Measurements from ENCODE around the gene ADAMTS20. TPM values are rescaled to one million over a fixed set of nuclear protein-coding genes. Genes with fewer than 3 reads are reported as not detected.

ADAMTS20 gene, protein sequence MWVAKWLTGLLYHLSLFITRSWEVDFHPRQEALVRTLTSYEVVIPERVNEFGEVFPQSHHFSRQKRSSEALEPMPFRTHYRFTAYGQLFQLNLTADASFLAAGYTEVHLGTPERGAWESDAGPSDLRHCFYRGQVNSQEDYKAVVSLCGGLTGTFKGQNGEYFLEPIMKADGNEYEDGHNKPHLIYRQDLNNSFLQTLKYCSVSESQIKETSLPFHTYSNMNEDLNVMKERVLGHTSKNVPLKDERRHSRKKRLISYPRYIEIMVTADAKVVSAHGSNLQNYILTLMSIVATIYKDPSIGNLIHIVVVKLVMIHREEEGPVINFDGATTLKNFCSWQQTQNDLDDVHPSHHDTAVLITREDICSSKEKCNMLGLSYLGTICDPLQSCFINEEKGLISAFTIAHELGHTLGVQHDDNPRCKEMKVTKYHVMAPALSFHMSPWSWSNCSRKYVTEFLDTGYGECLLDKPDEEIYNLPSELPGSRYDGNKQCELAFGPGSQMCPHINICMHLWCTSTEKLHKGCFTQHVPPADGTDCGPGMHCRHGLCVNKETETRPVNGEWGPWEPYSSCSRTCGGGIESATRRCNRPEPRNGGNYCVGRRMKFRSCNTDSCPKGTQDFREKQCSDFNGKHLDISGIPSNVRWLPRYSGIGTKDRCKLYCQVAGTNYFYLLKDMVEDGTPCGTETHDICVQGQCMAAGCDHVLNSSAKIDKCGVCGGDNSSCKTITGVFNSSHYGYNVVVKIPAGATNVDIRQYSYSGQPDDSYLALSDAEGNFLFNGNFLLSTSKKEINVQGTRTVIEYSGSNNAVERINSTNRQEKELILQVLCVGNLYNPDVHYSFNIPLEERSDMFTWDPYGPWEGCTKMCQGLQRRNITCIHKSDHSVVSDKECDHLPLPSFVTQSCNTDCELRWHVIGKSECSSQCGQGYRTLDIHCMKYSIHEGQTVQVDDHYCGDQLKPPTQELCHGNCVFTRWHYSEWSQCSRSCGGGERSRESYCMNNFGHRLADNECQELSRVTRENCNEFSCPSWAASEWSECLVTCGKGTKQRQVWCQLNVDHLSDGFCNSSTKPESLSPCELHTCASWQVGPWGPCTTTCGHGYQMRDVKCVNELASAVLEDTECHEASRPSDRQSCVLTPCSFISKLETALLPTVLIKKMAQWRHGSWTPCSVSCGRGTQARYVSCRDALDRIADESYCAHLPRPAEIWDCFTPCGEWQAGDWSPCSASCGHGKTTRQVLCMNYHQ (N-terminal part only)
- total RNA-seq: under 0.01 and 0.06 TPM in 2 replicates

DNA sequence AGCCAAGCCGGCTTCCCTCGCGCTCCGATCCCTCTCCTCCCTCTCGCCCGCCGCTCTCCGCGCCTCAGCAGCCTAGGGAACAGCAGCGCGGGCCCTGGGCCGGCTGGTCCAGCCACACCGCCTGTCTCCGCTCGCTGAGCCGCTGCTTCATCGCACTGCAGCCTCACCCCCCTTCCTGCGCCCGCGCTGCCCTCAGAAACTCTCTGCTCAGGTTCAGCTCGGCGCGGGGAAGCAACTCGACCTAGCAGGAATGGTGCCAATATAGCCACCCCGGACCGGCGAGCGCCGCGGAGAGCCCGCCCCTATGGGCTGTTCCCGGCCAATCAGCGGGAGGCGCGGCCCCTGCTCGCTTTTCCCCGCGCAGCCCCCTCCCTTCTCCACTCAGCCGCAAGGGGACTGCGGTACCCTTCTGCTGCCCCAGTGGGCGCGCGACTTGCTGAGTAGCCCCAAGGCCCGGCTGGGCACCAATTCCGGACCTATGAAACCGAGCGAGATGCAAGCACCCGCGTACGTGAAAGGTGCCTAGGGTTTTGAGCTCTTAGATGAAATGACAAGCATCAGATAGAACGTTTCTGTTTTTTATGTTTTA lies at the start of gene ADAMTS20:
Gene ADAMTS20 (minus strand): TSS at position 233 of the 589 bp plus-strand sequence. CDS start 282 bp downstream, outside the sequence.
- no peak within 1 kb of the TSS for H3K4me3 ChIP-seq (ENCODE audit: low read depth, low read length)
- TF ChIP-seq, protein P1, sequence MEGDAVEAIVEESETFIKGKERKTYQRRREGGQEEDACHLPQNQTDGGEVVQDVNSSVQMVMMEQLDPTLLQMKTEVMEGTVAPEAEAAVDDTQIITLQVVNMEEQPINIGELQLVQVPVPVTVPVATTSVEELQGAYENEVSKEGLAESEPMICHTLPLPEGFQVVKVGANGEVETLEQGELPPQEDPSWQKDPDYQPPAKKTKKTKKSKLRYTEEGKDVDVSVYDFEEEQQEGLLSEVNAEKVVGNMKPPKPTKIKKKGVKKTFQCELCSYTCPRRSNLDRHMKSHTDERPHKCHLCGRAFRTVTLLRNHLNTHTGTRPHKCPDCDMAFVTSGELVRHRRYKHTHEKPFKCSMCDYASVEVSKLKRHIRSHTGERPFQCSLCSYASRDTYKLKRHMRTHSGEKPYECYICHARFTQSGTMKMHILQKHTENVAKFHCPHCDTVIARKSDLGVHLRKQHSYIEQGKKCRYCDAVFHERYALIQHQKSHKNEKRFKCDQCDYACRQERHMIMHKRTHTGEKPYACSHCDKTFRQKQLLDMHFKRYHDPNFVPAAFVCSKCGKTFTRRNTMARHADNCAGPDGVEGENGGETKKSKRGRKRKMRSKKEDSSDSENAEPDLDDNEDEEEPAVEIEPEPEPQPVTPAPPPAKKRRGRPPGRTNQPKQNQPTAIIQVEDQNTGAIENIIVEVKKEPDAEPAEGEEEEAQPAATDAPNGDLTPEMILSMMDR (conservative IDR thresholded peaks at IDR 0.05; ENCODE audit: low read depth, low read length): no peak
- no peak for DNase-seq (ENCODE audit: low read depth)

DNA sequence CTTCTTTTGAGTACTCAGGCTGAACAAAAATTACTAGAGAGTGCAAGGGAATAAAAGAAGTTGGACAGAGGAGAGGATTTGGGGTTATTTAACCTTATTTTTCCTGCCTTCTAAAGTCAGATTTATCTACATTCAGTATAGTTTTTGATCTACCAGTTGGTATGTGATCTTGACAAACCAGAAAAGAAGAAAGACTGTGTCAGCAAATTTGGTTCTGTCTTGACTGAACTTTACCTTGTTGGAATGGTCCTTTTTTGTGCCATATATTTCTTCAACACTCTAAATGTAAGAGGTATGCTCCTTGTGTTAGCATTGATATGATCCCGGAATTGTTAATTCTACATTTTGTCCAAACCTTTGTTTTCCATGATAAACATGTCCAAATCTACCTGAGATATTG lies 47.7 kb upstream of the ADAMTS20 start:
- TF ChIP-seq, protein P1 (conservative IDR thresholded peaks at IDR 0.05; ENCODE audit: low read depth, low read length): no peak
- DNase-seq (ENCODE audit: low read depth): no peak
- no peak overlapping the region for H3K4me3 ChIP-seq (ENCODE audit: low read depth, low read length)

DNA sequence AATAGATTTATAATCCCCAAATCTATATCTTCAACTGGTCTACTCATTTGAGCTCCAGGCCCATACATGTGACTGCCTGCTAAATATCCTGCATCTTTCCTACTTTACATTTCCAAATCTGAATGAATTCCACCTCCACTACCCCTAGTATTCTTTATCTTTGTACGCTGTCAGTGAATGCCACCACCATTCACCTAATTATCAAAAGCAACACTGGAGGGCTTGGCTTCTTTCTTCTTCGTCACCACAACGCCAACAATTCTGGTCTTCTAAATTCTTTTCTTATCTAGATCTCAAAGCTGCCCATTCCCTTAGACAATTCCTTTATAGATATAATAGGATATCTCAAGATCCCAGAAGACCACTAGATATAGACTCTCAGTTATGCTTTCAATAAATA lies 47.1 kb upstream of the ADAMTS20 start:
- TF ChIP-seq, protein P1 (conservative IDR thresholded peaks at IDR 0.05; ENCODE audit: low read depth, low read length): no peak
- DNase-seq (ENCODE audit: low read depth): no peak
- no peak overlapping the region for H3K4me3 ChIP-seq (ENCODE audit: low read depth, low read length)

DNA sequence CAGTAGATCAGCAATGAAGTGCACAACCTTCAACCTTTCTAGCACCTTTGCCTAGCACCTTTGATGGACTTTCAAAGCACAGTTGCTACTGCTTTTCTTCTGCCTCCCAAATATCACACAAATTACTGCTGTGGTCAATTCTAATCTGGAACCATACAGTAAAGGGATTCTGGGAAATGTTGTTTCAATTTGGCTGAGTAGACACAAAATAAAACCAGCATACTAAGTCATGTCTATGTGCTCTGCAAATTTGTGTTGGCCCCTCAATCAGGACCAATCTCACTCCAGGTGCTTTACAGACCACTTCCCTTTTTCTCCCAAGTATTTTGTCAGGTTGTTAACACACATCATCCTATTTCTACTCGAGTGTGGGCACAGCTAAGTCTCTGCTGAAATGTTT lies 38.3 kb upstream of the ADAMTS20 start:
- no peak for DNase-seq (ENCODE audit: low read depth)
- TF ChIP-seq, protein P1 (conservative IDR thresholded peaks at IDR 0.05; ENCODE audit: low read depth, low read length): no peak
- H3K4me3 ChIP-seq (ENCODE audit: low read depth, low read length): no peak overlapping the region

DNA sequence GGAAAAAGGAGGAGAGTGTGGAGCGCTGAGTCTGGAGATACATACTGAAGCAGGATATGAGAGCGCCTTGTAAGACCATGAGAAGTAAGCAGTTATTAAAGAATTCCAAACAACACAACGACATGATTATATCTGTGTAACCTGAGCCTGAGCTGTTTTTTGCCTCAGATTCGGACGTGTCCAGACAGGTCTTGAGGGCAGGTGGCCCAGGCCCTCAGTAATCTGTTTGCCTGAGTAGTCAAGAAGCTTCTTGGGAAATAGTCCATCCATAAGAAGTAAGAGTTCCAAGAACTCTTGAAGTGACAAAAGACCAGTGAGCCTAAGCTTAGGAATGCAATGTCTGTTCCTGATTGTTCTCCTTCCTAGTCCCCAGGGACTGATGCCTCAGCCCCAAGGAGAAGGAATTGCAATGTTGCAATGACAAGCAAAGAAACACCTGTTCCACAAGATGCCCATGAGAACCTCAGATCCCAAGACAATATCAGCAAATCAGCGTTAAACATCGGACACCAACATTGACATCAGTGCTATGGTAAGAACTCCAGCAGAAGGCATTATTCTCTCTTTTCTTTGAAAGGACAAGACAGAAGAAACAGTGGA lies 34.7 kb upstream of the ADAMTS20 start:
- TF ChIP-seq, protein P1 (conservative IDR thresholded peaks at IDR 0.05; ENCODE audit: low read depth, low read length): no peak
- H3K4me3 ChIP-seq (ENCODE audit: low read depth, low read length): no peak overlapping the region
- DNase-seq (ENCODE audit: low read depth): no peak

DNA sequence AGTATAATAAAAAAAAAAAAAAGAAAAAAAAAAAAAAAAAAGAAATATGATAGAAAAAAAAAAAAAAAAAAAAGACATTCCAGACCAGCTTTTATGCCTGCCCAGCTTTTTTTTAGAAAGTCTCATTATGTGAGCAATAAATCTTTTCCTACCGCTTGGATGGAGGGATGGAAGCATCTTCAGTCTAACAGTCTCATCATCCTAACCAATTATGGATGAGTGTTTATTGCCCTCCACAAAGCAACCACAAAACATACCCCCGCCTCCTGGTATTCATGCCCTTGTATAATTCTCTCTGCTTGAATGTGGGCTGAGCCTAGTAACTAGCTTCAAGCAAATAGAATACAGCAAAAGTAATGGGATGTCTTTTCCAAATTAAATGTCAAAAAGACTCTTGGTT lies 33.7 kb upstream of the ADAMTS20 start:
- H3K4me3 ChIP-seq (ENCODE audit: low read depth, low read length): no peak overlapping the region
- no peak for DNase-seq (ENCODE audit: low read depth)
- TF ChIP-seq, protein P1 (conservative IDR thresholded peaks at IDR 0.05; ENCODE audit: low read depth, low read length): no peak
